CD14-positive monocyte (primary cell): Measurements from ENCODE around the gene TBXAS1. TPM values are rescaled to one million over a fixed set of nuclear protein-coding genes. Genes with fewer than 3 reads are reported as not detected.
A peak's percentile ranks its signal among the peaks of the same experiment; 100 is the strongest.

Source experiments
- DNase-seq, 3 donors: peaks; one replicate each; pipeline ENCODE4 v3.0.0-alpha.2; 2011 to 2022
- H2AFZ ChIP-seq: 2 replicates; pipeline ENCODE4 v1.6.0; 2012; ENCODE audit warnings: mild to moderate bottlenecking, low read depth, low read length, inconsistent platforms; ENCODE audit not compliant: insufficient read depth, poor library complexity, severe bottlenecking
- H3K27ac ChIP-seq, 2 donors: 1 replicate in 1 of 2; 2 replicates in 1 of 2; pipeline ENCODE4 v1.5.1; 2012 to 2013; ENCODE audit warnings: low read length in 2 of 2, control low read depth in 1 of 2, inconsistent platforms in 1 of 2, low read depth in 1 of 2, mild to moderate bottlenecking in 1 of 2
- H3K27me3 ChIP-seq, 2 donors: one replicate each; pipeline versions ENCODE4 v1.6.0 to v1.6.1; 2011 to 2013; ENCODE audit warnings: low read length in 2 of 2; ENCODE audit not compliant: control insufficient read depth in 2 of 2, insufficient read depth in 2 of 2
- H3K36me3 ChIP-seq, 2 donors: replicated peaks in 1 of 2; 1 replicate in 1 of 2; 2 replicates in 1 of 2; pipeline versions ENCODE4 v1.5.1 to v1.6.1; 2012 to 2013; ENCODE audit warnings: low read length in 2 of 2, control low read depth in 1 of 2, inconsistent platforms in 1 of 2, mild to moderate bottlenecking in 1 of 2; ENCODE audit not compliant: insufficient read depth in 2 of 2, control insufficient read depth in 1 of 2
- H3K4me1 ChIP-seq, 2 donors: 1 replicate in 1 of 2; 2 replicates in 1 of 2; pipeline versions ENCODE4 v1.5.1 to v1.6.1; 2012 to 2013; ENCODE audit warnings: low read length in 2 of 2, control low read depth in 1 of 2, inconsistent platforms in 1 of 2, mild to moderate bottlenecking in 1 of 2, moderate library complexity in 1 of 2; ENCODE audit not compliant: insufficient read depth in 2 of 2, control insufficient read depth in 1 of 2
- H3K4me2 ChIP-seq: replicated peaks from 2 replicates; pipeline ENCODE3; 2012; ENCODE audit warnings: low read length, moderate library complexity, mild to moderate bottlenecking; ENCODE audit not compliant: poor library complexity, severe bottlenecking; ENCODE audit errors: extremely low read depth
- H3K4me3 ChIP-seq, 3 experiments: fragments of 200-600 bp in 1 of 3; sonication (generic) in 1 of 3; replicated peaks in 1 of 3; 1 replicate in 2 of 3; 2 replicates in 1 of 3; pipeline ENCODE4 v1.5.1; 2011 to 2013; ENCODE audit warnings: low read length in 3 of 3, mild to moderate bottlenecking in 3 of 3, control low read depth in 2 of 3, low read depth in 2 of 3, inconsistent platforms in 1 of 3, moderate library complexity in 1 of 3
- H3K79me2 ChIP-seq: 2 replicates; pipeline ENCODE4 v1.6.0; 2012; ENCODE audit warnings: mild to moderate bottlenecking, control low read depth, inconsistent platforms, low read length, moderate library complexity; ENCODE audit not compliant: insufficient read depth
- H3K9ac ChIP-seq: 2 replicates; pipeline ENCODE4 v1.6.0; 2017; ENCODE audit warnings: low read length, mild to moderate bottlenecking; ENCODE audit not compliant: insufficient read depth, poor library complexity, severe bottlenecking
- H3K9me3 ChIP-seq, 2 donors: replicated peaks in 1 of 2; 1 replicate in 1 of 2; 2 replicates in 1 of 2; pipeline versions ENCODE4 v1.5.1 to v1.6.1; 2012 to 2013; ENCODE audit warnings: low read length in 2 of 2, control low read depth in 1 of 2; ENCODE audit not compliant: control insufficient read depth in 1 of 2, insufficient read depth in 1 of 2
- H4K20me1 ChIP-seq: 2 replicates; pipeline ENCODE4 v1.6.0; 2012; ENCODE audit warnings: mild to moderate bottlenecking, low read length, control low read depth, moderate library complexity; ENCODE audit not compliant: insufficient read depth
- H3K27ac Mint-ChIP-seq, 7 donors: one replicate each; pipeline ENCODE4 v1.8.0; 2020; ENCODE audit warnings: mild to moderate bottlenecking in 7 of 7, mixed read lengths in 7 of 7, moderate library complexity in 6 of 7, inconsistent platforms in 2 of 7
- H3K27me3 Mint-ChIP-seq, 3 donors: one replicate each; pipeline ENCODE4 v1.8.0; 2021 to 2022; ENCODE audit warnings: low read depth in 3 of 3, mild to moderate bottlenecking in 3 of 3, mixed read lengths in 3 of 3, moderate library complexity in 3 of 3, inconsistent platforms in 1 of 3
- H3K36me3 Mint-ChIP-seq, 2 donors: one replicate each; pipeline ENCODE4 v1.8.0; 2020; ENCODE audit warnings: mixed read lengths in 2 of 2, inconsistent platforms in 1 of 2, mild to moderate bottlenecking in 1 of 2
- H3K4me1 Mint-ChIP-seq: one replicate; pipeline ENCODE4 v1.8.0; 2020; ENCODE audit warnings: mild to moderate bottlenecking, mixed read lengths
- H3K4me3 Mint-ChIP-seq, 2 donors: one replicate each; pipeline ENCODE4 v1.8.0; 2020; ENCODE audit warnings: mild to moderate bottlenecking in 2 of 2, mixed read lengths in 2 of 2, moderate library complexity in 1 of 2
- H3K9me3 Mint-ChIP-seq, 7 donors: one replicate each; pipeline ENCODE4 v1.8.0; 2020 to 2022; ENCODE audit warnings: mixed read lengths in 7 of 7, mild to moderate bottlenecking in 6 of 7, moderate library complexity in 6 of 7, inconsistent platforms in 2 of 7
- CTCF ChIP-seq: fragments of 200-600 bp; IDR thresholded peaks from one replicate; pipeline ENCODE4 v1.8.0; 2022; ENCODE audit warnings: antibody characterized with exemption, mild to moderate bottlenecking
- WGBS: methylation state at CpG from one replicate; pipeline ENCODE4 v1.1.5; 2013; ENCODE audit warnings: missing lambda C conversion rate; ENCODE audit not compliant: insufficient coverage; 5-methylcytosine and 5-hydroxymethylcytosine counted together
- intact Hi-C, 2 donors: fragments of 100-400 bp; cut with micrococcal nuclease; formaldehyde crosslinking; loops; one replicate each; pipeline versions ENCODE4 v1.15.0 to v1.15.1; 2023
- polyA plus RNA-seq, 3 donors: library from polyadenylated mRNA; depleted of rRNA in 1 of 3; unstranded in 2 of 3; stranded (reverse) in 1 of 3; fragments of 300-500 nt in 2 of 3; fragments of >200 nt in 1 of 3; fragmentation: Illumina TruSeq in 2 of 3; gene quantifications; 1 replicate in 2 of 3; 2 replicates in 1 of 3; pipeline ENCODE4 v1.2.3, GENCODE V29; 2012 to 2021

Gene TBXAS1
- polyA plus RNA-seq, 3 donors, result 289 to 335 (median 298) TPM

- no peak overlapping the region for H2AFZ ChIP-seq
- H3K79me2 ChIP-seq, result no peaks in the 10 kb centered on the region
- WGBS, result 100% methylated on average over 2 of the region's 7 CpGs
- no peaks in the 10 kb centered on the region for H4K20me1 ChIP-seq
- no peak overlapping the region for H3K27ac ChIP-seq
- intact Hi-C loops, result no loop called here
- no peaks in the 10 kb centered on the region for H3K9me3 ChIP-seq
- no peak overlapping the region for H3K4me2 ChIP-seq
- peak in 1 of 3 donors; percentile 46 for DNase-seq
- Mint-ChIP-seq H3K4me1 (peaks cover 5% of the 10 kb centered on the region), H3K27me3 (peaks cover 0 to 9% (median 0%) of the 10 kb centered on the region in 3 donors), H3K36me3 (peaks cover 2% of the 10 kb centered on the region in 2 donors), H3K9me3 (peaks cover 0 to 10% (median 2%) of the 10 kb centered on the region in 7 donors), H3K27ac (peak overlapping the region in 1 of 7 donors; percentile 20), H3K4me3 (no peak overlapping the region)
- H3K4me1 ChIP-seq, result no peaks in the 10 kb centered on the region
- no peak overlapping the region for H3K4me3 ChIP-seq
- no peaks in the 10 kb centered on the region for H3K27me3 ChIP-seq
- no peak overlapping the region for H3K9ac ChIP-seq
- no peak for TF ChIP-seq CTCF
- no peaks in the 10 kb centered on the region for H3K36me3 ChIP-seq
Measured at GRCh38 chr7:139791316-139791715, 37.7 kb upstream of the TBXAS1 start.

- no CpG with 5 or more reads among the region's 2 CpGs for WGBS
Measured at GRCh38 chr7:139797607-139798006, 31.5 kb upstream of the TBXAS1 start.

More at GRCh38 chr7:139797607-139798006, 31.5 kb upstream of the TBXAS1 start:
- no peak for DNase-seq
- Histone ChIP-seq H3K4me1 (peaks cover 22 to 23% of the 10 kb centered on the region in 2 donors), H3K4me2 (no peak overlapping the region), H3K27me3 (no peaks in the 10 kb centered on the region), H3K27ac (no peak overlapping the region), H3K9me3 (peaks cover 0 to 4% of the 10 kb centered on the region in 2 donors), H3K36me3 (no peaks in the 10 kb centered on the region), H3K4me3 (no peak overlapping the region), H3K79me2 (no peaks in the 10 kb centered on the region), H4K20me1 (no peaks in the 10 kb centered on the region), H2AFZ (no peak overlapping the region), H3K9ac (no peak overlapping the region)
- H3K27me3 Mint-ChIP-seq, result peaks cover 1 to 10% (median 2%) of the 10 kb centered on the region in 3 donors
- H3K9me3 Mint-ChIP-seq, result peaks cover 2 to 6% (median 4%) of the 10 kb centered on the region in 7 donors
- H3K27ac Mint-ChIP-seq, result no peak overlapping the region
- TF ChIP-seq CTCF, result no peak
- intact Hi-C loops, result loop anchor here in 1 of 2 donors (2.0 kb wide), 1 partner anchor 49 kb away; no protein-coding TSS in a partner anchor
- peaks cover 0 to 4% of the 10 kb centered on the region in 2 donors for H3K36me3 Mint-ChIP-seq
- H3K4me1 Mint-ChIP-seq, result peaks cover 28% of the 10 kb centered on the region
- H3K4me3 Mint-ChIP-seq, result no peak overlapping the region
